ENCODE measurements around the gene JOSD1. TPM values are rescaled to one million over a fixed set of nuclear protein-coding genes. Genes with fewer than 3 reads are reported as not detected.

JOSD1 gene
- total RNA-seq, 1 experiment from 2014 or later: 19.2 TPM

- Histone ChIP-seq H3K18ac (ENCODE audit: insufficient read length, low read depth, low read length) (no peak overlapping the region), H3T11ph (ENCODE audit: low read length) (no peak overlapping the region), H3K4me2 (ENCODE audit: insufficient read depth, insufficient read length, low read length) (no peak overlapping the region), H3K27ac (ENCODE audit: insufficient read length, low read depth, low read length) (no peak overlapping the region), H2BK20ac (ENCODE audit: low read depth, low read length, poor library complexity, severe bottlenecking) (no peak overlapping the region), H4K91ac (ENCODE audit: insufficient read length, low read depth, low read length) (no peak overlapping the region), H3K4ac (ENCODE audit: low read depth, low read length) (no peak overlapping the region), H3K9me3 (ENCODE audit: control insufficient read depth, low read depth, low read length) (no peaks in the 10 kb centered on the region), H3K79me2 (ENCODE audit: insufficient read depth, low read length) (no peaks in the 10 kb centered on the region), H4K5ac (ENCODE audit: insufficient read length, low read depth, low read length) (no peak overlapping the region), H3K23me2 (ENCODE audit: insufficient read length, low read depth, low read length, poor library complexity, severe bottlenecking) (no peaks in the 10 kb centered on the region), H4K20me1 (ENCODE audit: control insufficient read depth, insufficient read depth, insufficient read length) (no peaks in the 10 kb centered on the region), H4K8ac (replicated peaks; ENCODE audit: insufficient read length, low read depth, low read length) (no peak overlapping the region), H2BK15ac (ENCODE audit: low read depth, low read length) (no peak overlapping the region), H2AK5ac (ENCODE audit: insufficient read length, low read length) (no peak overlapping the region), H3K4me1 (ENCODE audit: insufficient read depth, low read length) (no peaks in the 10 kb centered on the region), H3K56ac (ENCODE audit: insufficient read length, low read depth, low read length) (no peak overlapping the region), H3K27me3 (ENCODE audit: insufficient read depth, low read length) (no peaks in the 10 kb centered on the region), H3K9ac (ENCODE audit: extremely low read depth, insufficient read length, low read length) (no peak overlapping the region), H3K79me1 (ENCODE audit: insufficient read depth, low read depth, low read length, poor library complexity, severe bottlenecking) (peaks cover 3% of the 10 kb centered on the region), H2BK120ac (ENCODE audit: low read depth, low read length, poor library complexity, severe bottlenecking) (no peak overlapping the region), H2AFZ (ENCODE audit: low read length) (no peak overlapping the region), H3K14ac (ENCODE audit: insufficient read depth, low read length) (no peak overlapping the region), H2BK5ac (ENCODE audit: insufficient read length, low read length) (no peak overlapping the region), H3K23ac (ENCODE audit: insufficient read length, low read depth, low read length) (no peak overlapping the region), H2BK12ac (ENCODE audit: insufficient read length, low read depth, low read length) (no peak overlapping the region)
- no peak for DNase-seq
- Mint-ChIP-seq H3K4me3 (no peak overlapping the region), H3K36me3 (ENCODE audit: insufficient read depth in 1 of 3, low read depth in 3 of 3) (peaks cover 11 to 65% (median 54%) of the 10 kb centered on the region in 3 experiments; a peak in 6 of 7 replicates), H3K27me3 (ENCODE audit: low read depth) (no peaks in the 10 kb centered on the region), H3K9me3 (no peaks in the 10 kb centered on the region; a peak in 1 of 5 replicates), H3K4me1 (no peaks in the 10 kb centered on the region), H3K27ac (no peak overlapping the region)
- TF ChIP-seq CTCF (conservative IDR thresholded peaks at IDR 0.05): no peak
- WGBS (ENCODE audit: extremely low coverage, insufficient read length, low lambda C conversion rate): no CpG with 5 or more reads among the region's 1 CpG
These were observed 11.1 kb downstream of the JOSD1 start for GRCh38 chr22:38689651-38690050.
